DMS79 treated with DMSO at 0.1 percent for 48 hours (cell line): ENCODE measurements around the gene MAGEB17.
"Not testable (repeated sequence)": the region's sequence is repeated elsewhere in the genome, so short reads cannot be mapped to it uniquely, and the experiment has no call there.

Experiments used
- DNase-seq: peaks from one replicate; lab custom pipeline; 2025; lab: John Stamatoyannopoulos, UW

MAGEB17 gene

DNA sequence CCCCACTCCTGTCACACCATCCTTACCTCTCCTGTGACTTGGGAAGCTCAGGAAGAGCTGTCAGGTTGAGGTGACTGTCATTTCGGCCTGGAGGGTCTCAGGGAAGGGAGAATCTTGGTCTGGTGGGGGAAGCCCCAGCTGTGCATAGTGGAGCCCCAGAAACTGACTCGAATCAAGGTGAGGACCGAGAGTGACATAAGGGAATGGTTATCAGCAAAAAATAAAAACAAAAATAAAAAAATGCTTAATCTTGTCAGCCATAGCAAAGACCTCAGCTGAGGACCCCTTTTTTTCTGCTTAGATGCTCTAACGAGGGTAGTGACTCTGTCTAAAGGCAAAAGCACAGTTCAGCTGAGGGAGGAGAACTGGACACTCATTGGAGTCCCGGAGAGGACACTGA is at the start of gene MAGEB17:
TSS of gene MAGEB17 (plus strand) at position 301 of the 400 bp plus-strand sequence. CDS start 2,902 bp downstream, outside the sequence.
- no peak for DNase-seq

- no peak for DNase-seq
Measured at GRCh38 chrX:16119353-16120220, 47.7 kb upstream of the MAGEB17 start.

- no peak for DNase-seq
Measured at GRCh38 chrX:16120431-16120830, 46.9 kb upstream of the MAGEB17 start.

DNA sequence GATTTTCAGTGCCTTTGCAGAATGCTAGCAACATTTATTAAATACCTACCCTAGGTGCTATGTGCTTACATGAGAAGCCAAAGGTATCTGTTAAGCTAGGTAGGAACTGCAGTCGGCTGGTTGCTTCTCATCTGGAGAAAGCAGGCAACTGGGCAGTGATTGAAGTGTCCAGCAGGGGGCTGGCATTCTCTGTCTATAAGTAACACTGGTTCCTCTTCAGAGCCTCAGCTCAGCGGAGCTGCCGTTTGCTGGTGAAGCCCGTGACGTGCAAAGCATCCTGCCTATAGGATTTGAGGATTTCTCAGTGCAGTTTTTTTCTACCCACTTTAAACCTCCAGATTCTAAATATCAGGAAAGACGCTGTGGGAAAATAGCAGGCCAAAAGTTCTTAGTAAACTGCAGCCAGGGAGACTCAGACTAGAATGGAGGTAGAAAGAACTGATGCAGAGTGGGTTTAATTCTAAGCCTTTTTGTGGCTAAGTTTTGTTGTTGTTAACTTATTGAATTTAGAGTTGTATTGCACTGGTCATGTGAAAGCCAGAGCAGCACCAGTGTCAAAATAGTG is 44.0 kb upstream of the MAGEB17 start, which contains the start of gene GRPR:
TSS of gene GRPR (plus strand) at position 344 of the 565 bp plus-strand sequence. CDS start 389 bp downstream, outside the sequence.
- peak; percentile 2 for DNase-seq

DNA sequence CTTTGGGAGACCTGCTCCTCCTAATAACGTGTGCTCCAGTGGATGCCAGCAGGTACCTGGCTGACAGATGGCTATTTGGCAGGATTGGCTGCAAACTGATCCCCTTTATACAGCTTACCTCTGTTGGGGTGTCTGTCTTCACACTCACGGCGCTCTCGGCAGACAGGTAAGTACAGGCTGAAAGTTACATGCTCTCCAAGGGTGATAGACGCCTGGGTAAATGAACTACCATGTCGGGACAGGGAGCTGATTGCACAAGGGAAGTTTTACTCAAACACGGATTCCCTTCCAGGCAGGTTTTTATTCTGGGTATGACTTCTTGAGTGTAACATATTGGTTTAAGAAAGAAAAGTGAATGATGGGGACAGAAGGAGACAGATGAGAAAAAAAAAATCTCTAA is 43.1 kb upstream of the MAGEB17 start:
- DNase-seq: no peak

DNA sequence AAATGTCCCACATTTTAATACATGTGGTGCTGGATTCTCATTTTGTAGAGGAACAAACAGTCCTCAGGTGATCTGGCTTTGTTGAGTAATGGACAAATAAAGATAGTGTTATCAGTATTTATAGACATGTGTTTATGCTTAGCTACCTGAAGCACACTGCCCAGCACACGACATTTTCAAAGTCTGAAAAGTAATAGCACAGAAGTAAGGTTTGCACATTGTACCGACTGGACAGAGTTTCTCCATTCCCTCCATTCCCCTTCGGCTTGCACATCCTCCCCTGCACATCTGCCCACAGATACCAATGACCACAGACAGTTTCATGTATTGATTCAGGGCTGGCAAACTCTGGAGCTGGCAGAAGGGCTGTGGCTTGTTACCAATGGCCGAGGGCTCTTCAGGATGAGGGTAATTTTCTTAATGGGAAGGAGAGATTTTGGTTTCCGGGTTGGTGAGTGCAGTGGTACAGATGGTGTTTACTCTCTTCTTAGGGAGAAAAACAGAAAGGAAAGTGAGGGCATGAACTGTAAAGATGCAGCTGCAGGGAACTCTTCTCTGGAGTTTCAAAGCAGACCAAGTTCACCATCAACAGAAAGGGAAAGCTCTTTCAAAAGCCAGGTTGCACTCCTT is 41.6 kb upstream of the MAGEB17 start:
- no peak for DNase-seq

GRCh38 chrX:16130707-16131106 is 36.6 kb upstream of the MAGEB17 start:
- DNase-seq: no peak

DNA sequence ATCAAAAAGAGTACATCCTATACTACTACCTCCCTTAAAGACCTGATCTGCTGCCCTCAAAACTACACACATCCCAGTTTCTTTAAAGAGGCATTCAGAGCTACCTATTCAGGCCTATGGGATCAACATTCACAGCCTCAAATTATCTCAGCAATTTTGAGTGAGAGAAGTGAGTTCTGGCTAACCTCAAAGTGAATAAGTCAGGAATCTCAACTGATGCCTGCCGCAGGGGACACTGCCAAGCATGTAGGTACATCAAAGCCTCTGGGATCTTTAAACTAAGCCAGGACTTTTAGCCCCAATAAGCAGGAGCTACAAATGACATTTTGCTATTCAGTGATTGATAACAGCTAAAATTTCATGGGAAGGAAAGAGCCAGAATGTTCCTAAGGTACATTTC is 32.3 kb upstream of the MAGEB17 start:
- no peak for DNase-seq

- DNase-seq: no peak
Measured at GRCh38 chrX:16136080-16136479, 31.2 kb upstream of the MAGEB17 start.

DNA sequence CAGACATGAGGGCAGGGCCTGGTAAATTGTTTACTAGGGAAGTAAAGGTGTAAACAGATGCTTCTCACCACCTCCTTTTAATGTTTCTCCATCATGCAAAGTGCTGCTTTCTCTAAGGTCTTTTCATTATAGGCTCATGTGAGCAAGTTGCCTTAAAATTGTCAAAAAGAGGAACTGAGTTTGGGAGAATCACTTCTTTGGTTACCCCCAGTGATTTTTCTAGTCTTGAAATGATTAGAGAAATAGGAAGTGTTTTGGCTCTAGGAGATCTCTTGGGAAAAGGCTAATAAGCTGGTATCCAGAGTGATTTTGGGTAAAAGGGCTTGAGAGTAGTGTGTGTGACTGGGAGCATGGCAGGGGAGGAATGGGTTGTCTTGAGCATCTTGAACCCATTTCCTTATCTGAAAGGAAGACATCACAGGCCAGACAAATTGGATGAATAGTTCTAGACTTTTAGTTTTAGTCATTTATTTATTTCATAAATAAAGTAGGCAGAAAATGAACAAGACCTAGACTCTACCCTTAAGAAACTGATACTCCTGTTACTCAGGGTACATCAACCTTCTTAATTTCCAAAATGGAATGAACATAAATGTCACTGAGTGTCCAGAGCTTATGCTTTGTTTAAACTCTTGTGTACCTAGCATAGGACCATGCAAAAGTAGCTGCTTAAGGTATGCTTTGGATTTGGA is 29.7 kb upstream of the MAGEB17 start:
- DNase-seq: no peak

- no peak for DNase-seq
Measured at GRCh38 chrX:16138108-16138427, 29.2 kb upstream of the MAGEB17 start.

- no peak for DNase-seq
Measured at GRCh38 chrX:16140448-16140847, 26.8 kb upstream of the MAGEB17 start.

- DNase-seq: no peak
Measured at GRCh38 chrX:16140983-16141382, 26.3 kb upstream of the MAGEB17 start.

GRCh38 chrX:16141422-16142245 is 25.6 kb upstream of the MAGEB17 start:
- DNase-seq: no peak

GRCh38 chrX:16142246-16142558 is 25.1 kb upstream of the MAGEB17 start:
- DNase-seq: no peak

GRCh38 chrX:16143968-16144367 is 23.3 kb upstream of the MAGEB17 start:
- no peak for DNase-seq

DNA sequence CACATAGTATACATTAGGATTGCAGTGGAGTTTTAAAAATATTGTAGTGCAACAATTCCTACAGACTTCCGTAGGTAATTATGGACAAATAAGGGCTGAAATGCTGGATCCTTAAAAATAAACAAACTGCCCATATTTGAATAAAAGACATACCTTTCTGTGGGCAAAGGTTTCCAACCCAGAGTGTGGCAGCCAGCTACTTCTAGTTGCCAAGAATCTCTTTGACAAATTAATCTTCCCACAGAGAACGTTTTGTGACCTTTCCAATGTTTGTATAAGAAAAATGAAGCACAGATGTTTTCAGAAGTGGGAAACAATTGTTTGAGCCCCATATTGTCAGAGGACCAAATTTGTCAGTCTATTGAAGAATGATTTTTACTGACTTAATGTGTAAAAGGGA is 22.9 kb upstream of the MAGEB17 start:
- DNase-seq: no peak

DNA sequence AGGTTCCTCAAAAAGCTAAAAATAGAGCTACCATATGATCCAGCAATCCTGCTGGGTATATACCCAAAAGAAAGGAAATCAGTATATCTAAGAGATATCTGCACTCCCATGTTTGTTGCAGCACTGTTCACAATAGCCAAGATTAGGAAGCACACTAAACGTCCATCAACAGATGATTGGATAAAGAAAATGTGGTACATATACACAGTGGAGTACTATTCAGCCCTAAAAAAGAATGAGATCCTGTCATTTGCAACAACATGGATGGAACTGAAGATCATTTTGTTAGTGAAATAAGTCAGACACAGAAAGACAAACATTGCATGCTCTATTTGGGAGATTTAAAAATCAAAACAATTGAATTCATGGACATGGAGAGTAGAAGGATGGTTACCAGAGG is 22.2 kb upstream of the MAGEB17 start:
- not testable (repeated sequence) for DNase-seq

DNA sequence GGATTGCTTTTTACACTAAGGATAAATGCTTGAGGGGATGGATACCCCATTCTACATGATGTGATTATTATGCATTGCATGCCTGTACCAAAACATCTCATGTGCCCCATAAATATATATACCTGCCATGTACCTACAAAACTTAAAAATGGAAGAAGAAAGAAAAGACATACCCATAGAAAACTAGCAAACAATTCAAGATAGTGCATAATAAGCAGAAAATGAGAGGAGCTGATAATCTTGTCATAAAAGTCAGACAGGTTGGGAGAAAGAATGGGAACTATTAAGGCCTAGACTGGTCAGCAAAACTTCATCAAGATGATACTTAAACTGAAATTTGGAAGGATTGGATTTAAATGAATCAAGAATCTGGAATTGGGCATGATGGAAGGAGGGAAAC is 21.6 kb upstream of the MAGEB17 start:
- no peak for DNase-seq

- no peak for DNase-seq
Measured at GRCh38 chrX:16148896-16149295, 18.4 kb upstream of the MAGEB17 start.

DNA sequence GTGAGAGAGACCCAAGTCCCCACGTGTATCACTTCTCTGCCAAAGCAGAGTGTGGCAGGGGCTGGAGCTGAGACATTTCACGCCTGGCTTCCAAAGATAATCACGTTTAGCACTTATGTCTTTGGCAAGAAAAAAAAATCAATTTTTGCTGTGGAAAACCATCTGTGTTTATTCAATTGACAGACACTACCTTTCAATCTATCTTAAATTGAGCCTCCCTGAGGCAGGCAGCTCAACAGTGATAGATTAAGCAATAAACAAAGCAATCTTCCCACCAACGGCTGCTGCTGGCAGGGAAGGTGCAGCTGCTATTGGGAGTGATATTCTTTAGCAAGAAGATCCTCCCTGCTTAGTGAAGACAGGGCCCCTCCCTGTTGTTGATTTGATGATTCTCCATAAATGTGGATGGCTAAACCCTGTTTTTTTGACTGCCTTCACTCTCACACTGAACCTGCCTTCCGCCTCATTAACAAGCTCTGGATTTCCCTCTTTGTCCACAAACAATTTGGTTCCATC is 11.6 kb upstream of the MAGEB17 start:
- no peak for DNase-seq
